ENCODE measurements around the gene CYTH3.

CYTH3 gene

GRCh38 chr7:6188389-6188788, 84.0 kb downstream of the CYTH3 start:
- Mint-ChIP-seq H3K36me3 (ENCODE audit: low read depth) (peaks cover 36% of the 10 kb centered on the region), H3K4me1 (peaks cover 4% of the 10 kb centered on the region), H3K9me3 (no peaks in the 10 kb centered on the region), H3K27me3 (ENCODE audit: low read depth) (no peaks in the 10 kb centered on the region), H3K27ac (no peak overlapping the region), H3K4me3 (no peak overlapping the region)
- no peak for TF ChIP-seq CTCF (IDR thresholded peaks at IDR 0.05; ENCODE audit: unreplicated experiment in 3 of 3)

DNA sequence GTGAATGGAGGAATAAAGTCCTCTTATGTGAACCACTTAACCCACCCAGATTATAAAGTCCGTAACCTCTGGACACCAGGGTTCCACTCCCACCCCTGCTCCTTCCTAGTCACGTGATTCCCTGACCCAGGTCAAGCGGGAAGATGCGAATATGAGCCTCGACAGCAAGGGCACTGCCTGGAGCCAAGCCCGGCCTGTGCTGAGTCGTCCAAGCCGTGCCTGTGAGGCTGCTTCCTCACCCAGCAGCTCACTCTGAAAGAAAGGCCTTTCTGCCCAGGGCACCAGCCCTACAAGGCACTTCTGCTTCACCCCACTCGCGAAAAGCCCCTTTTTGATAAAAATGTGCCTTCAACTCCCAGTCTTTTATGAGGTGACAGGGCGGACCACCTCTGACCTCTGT, 85.8 kb downstream of the CYTH3 start:
- H3K9me3 Mint-ChIP-seq: no peaks in the 10 kb centered on the region
- H3K27ac Mint-ChIP-seq: no peak overlapping the region
- no peak overlapping the region for H3K4me3 Mint-ChIP-seq
- peaks cover 41% of the 10 kb centered on the region for H3K36me3 Mint-ChIP-seq (ENCODE audit: low read depth)
- no peak for TF ChIP-seq CTCF (IDR thresholded peaks at IDR 0.05; ENCODE audit: unreplicated experiment in 3 of 3)
- no peaks in the 10 kb centered on the region for H3K27me3 Mint-ChIP-seq (ENCODE audit: low read depth)
- peaks cover 14% of the 10 kb centered on the region for H3K4me1 Mint-ChIP-seq

DNA sequence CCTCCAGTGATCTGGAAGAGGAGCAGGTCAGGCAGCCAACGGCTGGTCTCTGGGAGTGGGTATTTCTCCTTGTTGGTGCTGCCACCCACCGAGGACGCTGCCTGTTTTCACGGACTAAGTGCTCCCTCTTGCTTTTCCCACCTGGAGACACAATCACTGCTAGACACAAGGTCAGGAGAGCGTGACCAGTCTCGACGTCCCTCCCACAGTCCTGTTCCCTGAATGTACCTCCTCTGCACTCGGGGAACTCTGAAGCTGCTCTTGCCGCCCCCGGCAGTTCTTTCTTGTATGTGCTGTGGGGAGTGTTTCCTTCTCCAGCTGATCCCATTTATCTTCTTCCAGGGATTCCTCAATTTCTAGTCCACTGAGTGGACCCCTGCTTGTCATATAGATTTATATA, 89.4 kb downstream of the CYTH3 start:
- Mint-ChIP-seq H3K4me1 (peaks cover 20% of the 10 kb centered on the region), H3K9me3 (no peaks in the 10 kb centered on the region), H3K27me3 (ENCODE audit: low read depth) (no peaks in the 10 kb centered on the region), H3K27ac (peak overlapping the region; percentile 55 to 61 (median 58)), H3K4me3 (no peak overlapping the region), H3K36me3 (ENCODE audit: low read depth) (peaks cover 28% of the 10 kb centered on the region)
- no peak for TF ChIP-seq CTCF (IDR thresholded peaks at IDR 0.05; ENCODE audit: unreplicated experiment in 3 of 3)

GRCh38 chr7:6181136-6181535, 91.3 kb downstream of the CYTH3 start:
- H3K36me3 Mint-ChIP-seq (ENCODE audit: low read depth): peaks cover 16% of the 10 kb centered on the region
- peaks cover 20% of the 10 kb centered on the region for H3K4me1 Mint-ChIP-seq
- H3K27me3 Mint-ChIP-seq (ENCODE audit: low read depth): no peaks in the 10 kb centered on the region
- H3K4me3 Mint-ChIP-seq: no peak overlapping the region
- no peak overlapping the region for H3K27ac Mint-ChIP-seq
- no peaks in the 10 kb centered on the region for H3K9me3 Mint-ChIP-seq
- TF ChIP-seq CTCF (IDR thresholded peaks at IDR 0.05; ENCODE audit: unreplicated experiment in 3 of 3): no peak

DNA sequence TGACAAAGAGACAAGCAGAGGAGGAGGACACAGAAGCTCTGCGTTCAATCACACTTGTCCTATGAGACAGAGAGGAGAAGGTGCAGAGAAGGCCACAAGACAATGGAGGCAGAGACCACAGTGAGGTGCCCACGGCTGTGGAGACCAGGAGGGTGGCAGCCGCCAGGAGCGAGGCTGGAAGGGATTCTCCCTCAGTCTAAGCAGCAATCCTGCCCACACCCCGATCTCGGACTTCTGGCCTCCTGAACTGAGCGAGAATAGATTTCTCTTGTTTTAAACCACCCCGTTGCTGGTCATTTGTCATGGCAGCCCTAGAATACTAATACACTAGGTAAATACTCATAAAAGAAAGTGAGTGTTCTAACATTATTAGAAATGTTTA, 92.1 kb downstream of the CYTH3 start:
- Mint-ChIP-seq H3K4me3 (no peak overlapping the region), H3K36me3 (ENCODE audit: low read depth) (peaks cover 15% of the 10 kb centered on the region), H3K27ac (no peak overlapping the region), H3K9me3 (no peaks in the 10 kb centered on the region), H3K27me3 (ENCODE audit: low read depth) (no peaks in the 10 kb centered on the region), H3K4me1 (peaks cover 20% of the 10 kb centered on the region)
- TF ChIP-seq CTCF (IDR thresholded peaks at IDR 0.05; ENCODE audit: unreplicated experiment in 3 of 3): no peak

- Mint-ChIP-seq H3K4me1 (peaks cover 20% of the 10 kb centered on the region), H3K36me3 (ENCODE audit: low read depth) (peaks cover 20% of the 10 kb centered on the region), H3K4me3 (no peak overlapping the region), H3K9me3 (no peaks in the 10 kb centered on the region), H3K27me3 (ENCODE audit: low read depth) (no peaks in the 10 kb centered on the region), H3K27ac (no peak overlapping the region)
- TF ChIP-seq CTCF (IDR thresholded peaks at IDR 0.05; ENCODE audit: unreplicated experiment in 3 of 3): no peak
Observed at GRCh38 chr7:6179620-6180343, 92.6 kb downstream of the CYTH3 start.
